MM.1S (cell line): Measurements from ENCODE around the gene KCNJ5.

Source experiments
- DNase-seq: peaks from one replicate; pipeline ENCODE4 v3.0.0-alpha.2; 2015
- H2AFZ ChIP-seq: fragments of 300-600 bp; sonication (generic); 2 replicates; pipeline ENCODE4 v1.6.0; 2016; ENCODE audit warnings: antibody characterized with exemption, low read length
- H3F3A ChIP-seq: fragments of 300-600 bp; sonication (generic); 2 replicates; pipeline ENCODE4 v1.6.1; 2016; ENCODE audit warnings: mild to moderate bottlenecking, antibody characterized with exemption, low read length, moderate library complexity, mixed read lengths; ENCODE audit not compliant: insufficient read depth
- H3K27ac ChIP-seq: fragments of 300-600 bp; sonication (generic); 2 replicates; pipeline ENCODE4 v1.5.1; 2016; ENCODE audit warnings: mild to moderate bottlenecking, low read length
- H3K27me3 ChIP-seq: fragments of 300-600 bp; sonication (generic); replicated peaks from 2 replicates; pipeline ENCODE4 v1.6.0; 2016; ENCODE audit warnings: low read length; ENCODE audit not compliant: insufficient read depth
- H3K36me3 ChIP-seq: fragments of 300-600 bp; sonication (generic); replicated peaks from 2 replicates; pipeline ENCODE4 v1.6.1; 2016; ENCODE audit warnings: mild to moderate bottlenecking, low read length, mixed read lengths; ENCODE audit not compliant: insufficient read depth
- H3K4me1 ChIP-seq: fragments of 300-600 bp; sonication (generic); 2 replicates; pipeline ENCODE4 v1.6.1; 2016; ENCODE audit warnings: low read length, mixed read lengths
- H3K4me2 ChIP-seq: fragments of 300-600 bp; sonication (generic); 2 replicates; pipeline ENCODE4 v1.6.0; 2016; ENCODE audit warnings: low read depth, low read length
- H3K4me3 ChIP-seq: fragments of 300-600 bp; sonication (generic); 2 replicates; pipeline ENCODE4 v1.5.1; 2016; ENCODE audit warnings: low read length, mixed read lengths
- H3K79me2 ChIP-seq: fragments of 300-600 bp; sonication (generic); 2 replicates; pipeline ENCODE4 v1.6.1; 2016; ENCODE audit warnings: mixed run types, low read length, mixed read lengths
- H3K9ac ChIP-seq: fragments of 300-600 bp; sonication (generic); 2 replicates; pipeline ENCODE4 v1.6.1; 2016; ENCODE audit warnings: low read length, mixed read lengths
- H3K9me2 ChIP-seq: fragments of 300-600 bp; sonication (generic); replicated peaks from 2 replicates; pipeline ENCODE4 v1.6.1; 2016; ENCODE audit warnings: mild to moderate bottlenecking, low read length, mixed read lengths; ENCODE audit not compliant: insufficient read depth
- H3K9me3 ChIP-seq: fragments of 300-600 bp; sonication (generic); replicated peaks from 2 replicates; pipeline ENCODE4 v1.6.1; 2016; ENCODE audit warnings: mild to moderate bottlenecking, low read length, mixed read lengths; ENCODE audit not compliant: insufficient read depth
- H4K20me1 ChIP-seq: fragments of 300-600 bp; sonication (generic); 2 replicates; pipeline ENCODE4 v1.6.1; 2016; ENCODE audit warnings: mild to moderate bottlenecking, low read length, moderate library complexity, mixed read lengths; ENCODE audit not compliant: insufficient read depth
- CTCF ChIP-seq: fragments of 300-600 bp; sonication (generic); IDR thresholded peaks from 2 replicates; pipeline ENCODE4 v1.5.1; 2016; ENCODE audit warnings: antibody characterized with exemption, low read length, mixed read lengths
- EZH2 ChIP-seq: fragments of 300-600 bp; sonication (generic); optimal IDR thresholded peaks from 2 replicates; pipeline ENCODE3; 2017; ENCODE audit warnings: low read depth, mild to moderate bottlenecking, antibody characterized with exemption, low read length, mixed read lengths
- EZH2phosphoT487 ChIP-seq: fragments of 300-600 bp; sonication (generic); IDR thresholded peaks from 2 replicates; pipeline ENCODE4 v1.6.1; 2018; ENCODE audit warnings: antibody characterized with exemption, low read length

The KCNJ5 gene

GRCh38 chr11:128953151-128953550 is 62.0 kb downstream of the KCNJ5 start:
- no peaks in the 10 kb centered on the region for H3K4me1 ChIP-seq
- no peaks in the 10 kb centered on the region for H3K9me3 ChIP-seq
- no peak overlapping the region for H2AFZ ChIP-seq
- no peak overlapping the region for H3K4me3 ChIP-seq
- no peaks in the 10 kb centered on the region for H4K20me1 ChIP-seq
- no peaks in the 10 kb centered on the region for H3F3A ChIP-seq
- no peak overlapping the region for H3K27ac ChIP-seq
- H3K9ac ChIP-seq: no peak overlapping the region
- H3K27me3 ChIP-seq: no peaks in the 10 kb centered on the region
- H3K36me3 ChIP-seq: no peaks in the 10 kb centered on the region
- TF ChIP-seq CTCF: no peak
- no peak for TF ChIP-seq EZH2
- H3K9me2 ChIP-seq: no peaks in the 10 kb centered on the region
- no peaks in the 10 kb centered on the region for H3K79me2 ChIP-seq
- DNase-seq: no peak
- H3K4me2 ChIP-seq: no peak overlapping the region

- Histone ChIP-seq H3K4me1 (no peaks in the 10 kb centered on the region), H2AFZ (no peak overlapping the region), H3K4me3 (no peak overlapping the region), H3K9ac (no peak overlapping the region), H3K4me2 (no peak overlapping the region), H3K36me3 (no peaks in the 10 kb centered on the region), H3K27me3 (no peaks in the 10 kb centered on the region), H3K9me2 (no peaks in the 10 kb centered on the region), H3K9me3 (no peaks in the 10 kb centered on the region), H3F3A (no peaks in the 10 kb centered on the region), H4K20me1 (no peaks in the 10 kb centered on the region), H3K79me2 (no peaks in the 10 kb centered on the region), H3K27ac (no peak overlapping the region)
- DNase-seq: peak; percentile 2
- TF ChIP-seq EZH2phosphoT487: no peak
- no peak for TF ChIP-seq CTCF
- TF ChIP-seq EZH2: no peak
Observed at GRCh38 chr11:128955636-128956035, 64.5 kb downstream of the KCNJ5 start.

- Histone ChIP-seq H3K4me3 (no peak overlapping the region), H3K79me2 (no peaks in the 10 kb centered on the region), H2AFZ (no peak overlapping the region), H3K4me2 (no peak overlapping the region), H3K27me3 (no peaks in the 10 kb centered on the region), H3K36me3 (no peaks in the 10 kb centered on the region), H4K20me1 (no peaks in the 10 kb centered on the region), H3K9me3 (no peaks in the 10 kb centered on the region), H3K27ac (no peak overlapping the region), H3F3A (no peaks in the 10 kb centered on the region), H3K9me2 (no peaks in the 10 kb centered on the region), H3K4me1 (no peaks in the 10 kb centered on the region), H3K9ac (no peak overlapping the region)
- TF ChIP-seq EZH2: no peak
- peak; percentile 74 for TF ChIP-seq CTCF
- TF ChIP-seq EZH2phosphoT487: no peak
- DNase-seq: peak; percentile 72
Observed at GRCh38 chr11:128956401-128957201, 65.4 kb downstream of the KCNJ5 start.
